Neural crest cell (in vitro differentiated cells): Measurements from ENCODE around the gene PPP2R1B. TPM values are rescaled to one million over a fixed set of nuclear protein-coding genes. Genes with fewer than 3 reads are reported as not detected.

Experiments used
- DNase-seq: peaks from one replicate; pipeline ENCODE4 v3.0.0; 2021; ENCODE audit warnings: low read depth, mixed read lengths, low spot score
- H3K27ac Mint-ChIP-seq: one replicate; pipeline ENCODE4 v1.8.0; 2021; ENCODE audit warnings: mild to moderate bottlenecking, mixed read lengths; ENCODE audit not compliant: unreplicated experiment
- H3K27me3 Mint-ChIP-seq: 2 replicates; pipeline ENCODE4 v1.8.0; 2021; ENCODE audit warnings: low read depth, mild to moderate bottlenecking, mixed read lengths
- H3K36me3 Mint-ChIP-seq: 2 replicates; pipeline ENCODE4 v1.8.0; 2021; ENCODE audit warnings: low read depth, mild to moderate bottlenecking, mixed read lengths
- H3K4me1 Mint-ChIP-seq: 2 replicates; pipeline ENCODE4 v1.8.0; 2021; ENCODE audit warnings: mixed read lengths
- H3K4me3 Mint-ChIP-seq: one replicate; pipeline ENCODE4 v1.8.0; 2021; ENCODE audit warnings: mild to moderate bottlenecking, mixed read lengths
- H3K9me3 Mint-ChIP-seq: 2 replicates; pipeline ENCODE4 v1.8.0; 2021; ENCODE audit warnings: mixed read lengths
- CTCF ChIP-seq: fragments of 200-600 bp; sonication (generic); conservative IDR thresholded peaks from 2 replicates; pipeline ENCODE4 v1.5.0; 2021; ENCODE audit warnings: antibody characterized with exemption, mild to moderate bottlenecking
- total RNA-seq: library from RNA; stranded (reverse); gene quantifications from 2 replicates; pipeline ENCODE4 v1.2.1, GENCODE V29; 2021

The PPP2R1B gene
- total RNA-seq, 1 donor from 2014 or later, result 80.4 TPM

DNA sequence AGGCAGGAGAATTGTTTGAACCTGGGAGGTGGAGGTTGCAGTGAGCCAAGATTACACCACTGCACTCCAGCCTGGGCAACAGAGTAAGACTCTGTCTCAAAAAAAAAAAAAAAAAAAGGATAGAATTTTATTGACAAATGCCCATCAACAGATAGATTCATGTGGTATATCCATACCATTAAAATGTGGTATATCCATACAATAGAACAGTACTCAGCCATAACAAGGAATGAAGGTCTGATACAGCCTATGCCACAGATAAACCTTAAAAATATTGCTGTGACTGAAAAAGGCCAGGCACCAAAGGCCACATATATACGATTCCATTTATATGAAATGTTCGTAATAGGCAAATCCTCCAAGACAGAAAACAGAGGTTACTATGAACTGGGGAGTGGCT lies 45.3 kb upstream of the PPP2R1B start:
- Mint-ChIP-seq H3K27me3 (no peaks in the 10 kb centered on the region), H3K9me3 (no peaks in the 10 kb centered on the region), H3K36me3 (peaks cover 9% of the 10 kb centered on the region), H3K27ac (no peak overlapping the region), H3K4me1 (peaks cover 3% of the 10 kb centered on the region), H3K4me3 (no peak overlapping the region)
- no peak for DNase-seq
- no peak for TF ChIP-seq CTCF

DNA sequence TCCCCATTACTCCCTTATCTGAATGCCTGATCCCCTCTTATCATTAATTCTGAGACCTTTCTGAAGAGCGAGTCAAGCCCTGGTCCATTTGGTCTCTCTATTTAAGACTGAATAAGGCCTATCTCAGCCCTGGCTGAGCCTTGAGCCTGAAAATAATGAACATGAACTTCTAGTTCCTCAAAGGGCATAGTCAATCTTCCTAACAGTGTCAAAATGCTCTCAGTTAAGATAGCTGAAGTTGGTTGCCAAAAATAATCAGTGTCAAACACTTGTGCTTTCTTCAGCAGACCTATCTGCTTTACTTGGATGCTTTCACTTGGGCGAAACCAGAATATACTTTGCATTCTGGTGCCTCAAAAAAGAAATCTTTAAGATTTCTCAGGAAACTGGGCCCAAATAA lies 42.6 kb upstream of the PPP2R1B start:
- peaks cover 11% of the 10 kb centered on the region for H3K36me3 Mint-ChIP-seq
- no peak for TF ChIP-seq CTCF
- no peak for DNase-seq
- no peak overlapping the region for H3K4me3 Mint-ChIP-seq
- H3K27ac Mint-ChIP-seq, result no peak overlapping the region
- H3K4me1 Mint-ChIP-seq, result no peaks in the 10 kb centered on the region
- H3K9me3 Mint-ChIP-seq, result no peaks in the 10 kb centered on the region
- H3K27me3 Mint-ChIP-seq, result no peaks in the 10 kb centered on the region

DNA sequence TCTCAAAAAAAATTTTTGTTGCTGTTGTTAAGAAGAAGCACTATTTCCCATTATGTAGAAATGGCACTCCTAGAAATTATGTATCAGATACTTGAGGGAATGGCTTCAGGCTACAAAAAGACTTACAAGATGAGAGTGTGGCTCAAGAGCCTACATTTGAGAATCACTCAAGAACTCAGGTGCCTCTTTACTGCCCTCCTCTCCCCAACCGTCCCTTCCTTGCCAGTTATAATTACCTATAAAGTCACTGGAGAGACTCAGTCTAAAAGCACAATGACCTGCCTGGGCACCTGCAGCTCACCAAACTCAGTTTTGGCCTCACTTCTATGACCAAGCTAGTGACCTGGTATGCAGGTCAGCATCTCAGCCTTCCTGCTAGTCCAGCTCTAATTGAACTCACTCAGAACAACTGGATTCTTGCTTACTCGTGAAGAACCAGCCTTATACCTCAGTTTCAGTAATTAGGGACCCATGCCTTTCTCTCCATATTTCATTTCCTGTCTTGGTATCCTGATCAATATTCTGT lies 41.9 kb upstream of the PPP2R1B start:
- Mint-ChIP-seq H3K4me3 (no peak overlapping the region), H3K9me3 (no peaks in the 10 kb centered on the region), H3K4me1 (no peaks in the 10 kb centered on the region), H3K27me3 (no peaks in the 10 kb centered on the region), H3K27ac (no peak overlapping the region), H3K36me3 (peaks cover 11% of the 10 kb centered on the region)
- no peak for TF ChIP-seq CTCF
- DNase-seq, result no peak

- Mint-ChIP-seq H3K27me3 (no peaks in the 10 kb centered on the region), H3K4me1 (no peaks in the 10 kb centered on the region), H3K27ac (peak overlapping the region; percentile 3), H3K9me3 (no peaks in the 10 kb centered on the region), H3K4me3 (no peak overlapping the region), H3K36me3 (peaks cover 11% of the 10 kb centered on the region)
- DNase-seq, result no peak
- no peak for TF ChIP-seq CTCF
These were observed 40.9 kb upstream of the PPP2R1B start for GRCh38 chr11:111807076-111807475.

GRCh38 chr11:111801135-111801534 lies 34.9 kb upstream of the PPP2R1B start:
- Mint-ChIP-seq H3K9me3 (no peaks in the 10 kb centered on the region), H3K4me1 (no peaks in the 10 kb centered on the region), H3K4me3 (no peak overlapping the region), H3K27me3 (no peaks in the 10 kb centered on the region), H3K36me3 (peaks cover 12% of the 10 kb centered on the region), H3K27ac (no peak overlapping the region)
- TF ChIP-seq CTCF, result no peak
- DNase-seq, result no peak

DNA sequence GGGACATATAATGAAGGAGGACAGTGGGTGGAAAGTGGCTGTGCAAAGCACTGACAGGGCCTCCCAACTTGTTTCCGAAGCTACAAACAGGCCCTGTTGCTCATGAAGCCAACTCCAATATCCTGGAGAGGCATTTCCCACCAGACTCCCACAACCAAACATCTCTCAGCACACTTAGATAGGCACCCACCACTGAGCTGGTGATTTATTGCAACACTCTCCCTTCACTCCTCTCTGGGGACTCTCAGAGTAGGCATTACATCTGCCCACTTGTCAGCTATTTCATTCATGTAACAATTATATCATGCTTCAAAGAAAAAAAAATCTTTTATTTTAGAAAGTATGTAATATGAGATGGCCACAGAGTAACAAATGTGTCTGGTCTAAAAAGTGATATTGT lies 32.1 kb upstream of the PPP2R1B start:
- no peaks in the 10 kb centered on the region for H3K27me3 Mint-ChIP-seq
- no peak overlapping the region for H3K4me3 Mint-ChIP-seq
- H3K9me3 Mint-ChIP-seq, result no peaks in the 10 kb centered on the region
- peaks cover 13% of the 10 kb centered on the region for H3K36me3 Mint-ChIP-seq
- no peak for DNase-seq
- TF ChIP-seq CTCF, result no peak
- peaks cover 8% of the 10 kb centered on the region for H3K4me1 Mint-ChIP-seq
- no peak overlapping the region for H3K27ac Mint-ChIP-seq
